GM21825 (cell line): ENCODE data around the gene SPATS2L.
"Not testable (repeated sequence)": the region's sequence is repeated elsewhere in the genome, so short reads cannot be mapped to it uniquely, and the experiment has no call there.

Experiments used
- ATAC-seq: cut with Tn5 transposase; IDR thresholded peaks from one replicate; pipeline ENCODE4 v1.9.1; 2021; ENCODE audit warnings: mild to moderate bottlenecking, moderate library complexity; ENCODE audit not compliant: unreplicated experiment

SPATS2L gene

GRCh38 chr2:200319548-200320337 lies 13.2 kb downstream of the SPATS2L start:
- no peak for ATAC-seq

- no peak for ATAC-seq
These were observed 13.9 kb downstream of the SPATS2L start for GRCh38 chr2:200320344-200320743.

GRCh38 chr2:200320991-200321390 lies 14.5 kb downstream of the SPATS2L start:
- ATAC-seq = no peak

GRCh38 chr2:200321780-200322534 lies 15.5 kb downstream of the SPATS2L start:
- ATAC-seq = no peak

GRCh38 chr2:200322607-200323006 lies 16.1 kb downstream of the SPATS2L start:
- no peak for ATAC-seq

- no peak for ATAC-seq
These were observed 17.9 kb downstream of the SPATS2L start for GRCh38 chr2:200324362-200324761.

GRCh38 chr2:200329384-200329783 lies 22.9 kb downstream of the SPATS2L start:
- ATAC-seq = no peak

GRCh38 chr2:200329798-200330197 lies 23.3 kb downstream of the SPATS2L start:
- no peak for ATAC-seq

- ATAC-seq = no peak
These were observed 24.0 kb downstream of the SPATS2L start for GRCh38 chr2:200330351-200331060.

- ATAC-seq = no peak
These were observed 24.5 kb downstream of the SPATS2L start for GRCh38 chr2:200331061-200331400.

GRCh38 chr2:200335657-200336056 lies 29.2 kb downstream of the SPATS2L start:
- ATAC-seq = no peak

- ATAC-seq = no peak
These were observed 30.6 kb downstream of the SPATS2L start for GRCh38 chr2:200336980-200337615.

GRCh38 chr2:200337621-200338020 lies 31.1 kb downstream of the SPATS2L start:
- ATAC-seq = no peak

GRCh38 chr2:200338692-200339091 lies 32.2 kb downstream of the SPATS2L start:
- ATAC-seq = no peak

- ATAC-seq = no peak
These were observed 34.2 kb downstream of the SPATS2L start for GRCh38 chr2:200340508-200341224.

GRCh38 chr2:200341376-200341775 lies 34.9 kb downstream of the SPATS2L start:
- ATAC-seq = no peak

GRCh38 chr2:200342235-200342634 lies 35.7 kb downstream of the SPATS2L start:
- ATAC-seq = no peak

GRCh38 chr2:200342654-200343053 lies 36.2 kb downstream of the SPATS2L start:
- no peak for ATAC-seq

GRCh38 chr2:200344202-200344601 lies 37.7 kb downstream of the SPATS2L start:
- ATAC-seq = not testable (repeated sequence)

GRCh38 chr2:200345975-200346374 lies 39.5 kb downstream of the SPATS2L start:
- no peak for ATAC-seq

GRCh38 chr2:200347301-200347700 lies 40.8 kb downstream of the SPATS2L start:
- no peak for ATAC-seq
